ENCODE results near the gene HDAC3.

The HDAC3 gene

GRCh38 chr5:141628175-141628788 lies 8.4 kb downstream of the HDAC3 start:
- TF ChIP-seq USF1 (IDR thresholded peaks at IDR 0.05) (no peak), RAD21 (IDR thresholded peaks at IDR 0.05; ENCODE audit: low read depth) (no peak), EGR1 (IDR thresholded peaks at IDR 0.05) (no peak), YY1 (IDR thresholded peaks at IDR 0.05; ENCODE audit: low read depth) (no peak), CEBPB (IDR thresholded peaks at IDR 0.05) (no peak), TCF12 (IDR thresholded peaks at IDR 0.05; ENCODE audit: low read depth) (no peak)
- TF ChIP-seq, protein P1, sequence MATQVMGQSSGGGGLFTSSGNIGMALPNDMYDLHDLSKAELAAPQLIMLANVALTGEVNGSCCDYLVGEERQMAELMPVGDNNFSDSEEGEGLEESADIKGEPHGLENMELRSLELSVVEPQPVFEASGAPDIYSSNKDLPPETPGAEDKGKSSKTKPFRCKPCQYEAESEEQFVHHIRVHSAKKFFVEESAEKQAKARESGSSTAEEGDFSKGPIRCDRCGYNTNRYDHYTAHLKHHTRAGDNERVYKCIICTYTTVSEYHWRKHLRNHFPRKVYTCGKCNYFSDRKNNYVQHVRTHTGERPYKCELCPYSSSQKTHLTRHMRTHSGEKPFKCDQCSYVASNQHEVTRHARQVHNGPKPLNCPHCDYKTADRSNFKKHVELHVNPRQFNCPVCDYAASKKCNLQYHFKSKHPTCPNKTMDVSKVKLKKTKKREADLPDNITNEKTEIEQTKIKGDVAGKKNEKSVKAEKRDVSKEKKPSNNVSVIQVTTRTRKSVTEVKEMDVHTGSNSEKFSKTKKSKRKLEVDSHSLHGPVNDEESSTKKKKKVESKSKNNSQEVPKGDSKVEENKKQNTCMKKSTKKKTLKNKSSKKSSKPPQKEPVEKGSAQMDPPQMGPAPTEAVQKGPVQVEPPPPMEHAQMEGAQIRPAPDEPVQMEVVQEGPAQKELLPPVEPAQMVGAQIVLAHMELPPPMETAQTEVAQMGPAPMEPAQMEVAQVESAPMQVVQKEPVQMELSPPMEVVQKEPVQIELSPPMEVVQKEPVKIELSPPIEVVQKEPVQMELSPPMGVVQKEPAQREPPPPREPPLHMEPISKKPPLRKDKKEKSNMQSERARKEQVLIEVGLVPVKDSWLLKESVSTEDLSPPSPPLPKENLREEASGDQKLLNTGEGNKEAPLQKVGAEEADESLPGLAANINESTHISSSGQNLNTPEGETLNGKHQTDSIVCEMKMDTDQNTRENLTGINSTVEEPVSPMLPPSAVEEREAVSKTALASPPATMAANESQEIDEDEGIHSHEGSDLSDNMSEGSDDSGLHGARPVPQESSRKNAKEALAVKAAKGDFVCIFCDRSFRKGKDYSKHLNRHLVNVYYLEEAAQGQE (IDR thresholded peaks at IDR 0.05; ENCODE audit: low read depth): no peak

GRCh38 chr5:141623611-141624010 lies 13.0 kb downstream of the HDAC3 start:
- TF ChIP-seq EP300 (IDR thresholded peaks at IDR 0.05; ENCODE audit: borderline replicate concordance): no peak
- TF ChIP-seq USF1 (IDR thresholded peaks at IDR 0.05): no peak
- TF ChIP-seq, protein P1 (IDR thresholded peaks at IDR 0.05; ENCODE audit: low read depth): no peak
- no peak for TF ChIP-seq CEBPB (IDR thresholded peaks at IDR 0.05)
- TF ChIP-seq RAD21 (IDR thresholded peaks at IDR 0.05; ENCODE audit: low read depth): no peak
- TF ChIP-seq, protein P2, sequence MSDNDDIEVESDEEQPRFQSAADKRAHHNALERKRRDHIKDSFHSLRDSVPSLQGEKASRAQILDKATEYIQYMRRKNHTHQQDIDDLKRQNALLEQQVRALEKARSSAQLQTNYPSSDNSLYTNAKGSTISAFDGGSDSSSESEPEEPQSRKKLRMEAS (IDR thresholded peaks at IDR 0.05): no peak
- TF ChIP-seq YY1 (IDR thresholded peaks at IDR 0.05; ENCODE audit: low read depth): no peak
- no peak for TF ChIP-seq TAF1 (IDR thresholded peaks at IDR 0.05; ENCODE audit: low read depth)
- no peak for TF ChIP-seq EGR1 (IDR thresholded peaks at IDR 0.05)
- TF ChIP-seq TEAD4 (IDR thresholded peaks at IDR 0.05): no peak
- no peak for TF ChIP-seq CREB1 (IDR thresholded peaks at IDR 0.05; ENCODE audit: low read depth)
- TF ChIP-seq NFIC (IDR thresholded peaks at IDR 0.05): no peak

GRCh38 chr5:141623186-141623585 lies 13.5 kb downstream of the HDAC3 start:
- TF ChIP-seq CREB1 (IDR thresholded peaks at IDR 0.05; ENCODE audit: low read depth): no peak

- TF ChIP-seq CREB1 (IDR thresholded peaks at IDR 0.05; ENCODE audit: low read depth): no peak
- TF ChIP-seq USF1 (IDR thresholded peaks at IDR 0.05): peak; percentile 84
- TF ChIP-seq EGR1 (IDR thresholded peaks at IDR 0.05): peak; percentile 99
- TF ChIP-seq RAD21 (IDR thresholded peaks at IDR 0.05; ENCODE audit: low read depth): peak; percentile 62; the same call in 1 of the 2 replicates
- TF ChIP-seq CEBPB (IDR thresholded peaks at IDR 0.05): no peak
- peak; percentile 65; the same call in 1 of the 2 replicates for TF ChIP-seq TAF1 (IDR thresholded peaks at IDR 0.05; ENCODE audit: low read depth)
- TF ChIP-seq, protein P2 (IDR thresholded peaks at IDR 0.05): peak; percentile 97
- no peak for TF ChIP-seq NFIC (IDR thresholded peaks at IDR 0.05)
- TF ChIP-seq ZBTB7A (IDR thresholded peaks at IDR 0.05; ENCODE audit: low read depth): peak; percentile 72; the same call in 1 of the 2 replicates
- TF ChIP-seq, protein P1 (IDR thresholded peaks at IDR 0.05; ENCODE audit: low read depth): no peak; the same call in 1 of the 2 replicates
- peak; percentile 39; the same call in 1 of the 2 replicates for TF ChIP-seq EP300 (IDR thresholded peaks at IDR 0.05; ENCODE audit: borderline replicate concordance)
- TF ChIP-seq TCF12 (IDR thresholded peaks at IDR 0.05; ENCODE audit: low read depth): peak; percentile 68; the same call in 1 of the 2 replicates
- peak; percentile 55 for TF ChIP-seq TEAD4 (IDR thresholded peaks at IDR 0.05)
- TF ChIP-seq YY1 (IDR thresholded peaks at IDR 0.05; ENCODE audit: low read depth): peak; percentile 46; the same call in 1 of the 2 replicates
- TF ChIP-seq FOXM1 (IDR thresholded peaks at IDR 0.05; ENCODE audit: borderline replicate concordance, low read depth): peak; percentile 50; the same call in 1 of the 2 replicates
Observed at GRCh38 chr5:141618804-141619554, 17.7 kb downstream of the HDAC3 start, which contains the start of gene DIAPH1. Gene DIAPH1, minus strand, starts transcription at chr5:141619000. Its CDS starts 86 bp downstream, at chr5:141618914.
